Adrenal gland (tissue), 12 donors: Measurements from ENCODE around the gene CTDSP2. TPM values are rescaled to one million over a fixed set of nuclear protein-coding genes. Genes with fewer than 3 reads are reported as not detected.

Experiments used
- DNase-seq, 7 donors: peaks; one replicate each; pipeline ENCODE4 v3.0.0-alpha.2; 2019 to 2020
- H3K27ac ChIP-seq, 5 donors: fragments of 200-600 bp; sonication (generic) in 4 of 5; 1 replicate in 3 of 5; 2 replicates in 2 of 5; pipeline versions ENCODE4 v1.5.1 to v1.8.0; 2016 to 2020; ENCODE audit warnings: mild to moderate bottlenecking in 1 of 5
- H3K27me3 ChIP-seq: fragments of 200-600 bp; 2 replicates; pipeline ENCODE4 v1.8.0; 2021
- H3K36me3 ChIP-seq, 2 donors: fragments of 200-600 bp; replicated peaks in 1 of 2; 1 replicate in 1 of 2; 2 replicates in 1 of 2; pipeline versions ENCODE4 v1.5.1 to v1.8.0; 2018 to 2022
- H3K4me1 ChIP-seq, 2 donors: fragments of 200-600 bp; replicated peaks in 1 of 2; 1 replicate in 1 of 2; 2 replicates in 1 of 2; pipeline versions ENCODE4 v1.5.1 to v1.8.0; 2018 to 2021
- H3K4me3 ChIP-seq, 4 donors: fragments of 200-600 bp; sonication (generic) in 3 of 4; one replicate each; pipeline ENCODE4 v1.5.1; 2016 to 2018
- H3K9me3 ChIP-seq, 3 donors: fragments of 200-600 bp; sonication (generic) in 1 of 3; replicated peaks in 1 of 3; 1 replicate in 2 of 3; 2 replicates in 1 of 3; pipeline versions ENCODE4 v1.5.1 to v1.8.0; 2016 to 2021
- CTCF ChIP-seq, 6 experiments: fragments of 450-650 bp in 4 of 6; fragments of 200-600 bp in 2 of 6; sonication (generic) in 1 of 6; IDR thresholded peaks; 1 replicate in 5 of 6; 2 replicates in 1 of 6; pipeline versions ENCODE4 v1.5.1 to v1.8.0; 2016 to 2021; ENCODE audit warnings: antibody characterized with exemption in 6 of 6, mild to moderate bottlenecking in 2 of 6, moderate library complexity in 1 of 6
- POLR2A ChIP-seq, 2 donors: fragments of 450-650 bp; IDR thresholded peaks; one replicate each; pipeline ENCODE4 v1.6.1; 2017; ENCODE audit warnings: antibody characterized with exemption in 2 of 2, mild to moderate bottlenecking in 2 of 2, moderate library complexity in 1 of 2
- WGBS, 4 donors: extraction: QIAGEN DNeasy Blood & Tissue Kit in 2 of 4; methylation state at CpG; one replicate each; pipeline versions ENCODE4 v1.1.5 to v1.1.7; 2013 to 2017; 5-methylcytosine and 5-hydroxymethylcytosine counted together
- intact Hi-C, 2 donors: fragments of 100-400 bp; cut with DNase I; formaldehyde crosslinking; loops; one replicate each; pipeline versions ENCODE4 v1.14.1 to v1.15.0; 2022 to 2023
- polyA plus RNA-seq, 3 donors: library from polyadenylated mRNA; stranded (reverse); fragments of 200-250 nt in 2 of 3; fragments of 350-450 nt in 1 of 3; fragmentation: Illumina TruSeq in 1 of 3; extraction: RNeasy Lipid Tissue Mini Kit (QIAGEN cat#74804) in 1 of 3; gene quantifications; one replicate each; pipeline ENCODE4 v1.2.3, GENCODE V29; 2013 to 2014
- total RNA-seq, 9 donors: library from RNA; depleted of rRNA in 4 of 9; stranded (reverse); fragments of >200 nt in 4 of 9; fragments of 120-200 nt in 1 of 9; fragmentation: NEBNext Ultra II Directional in 1 of 9; extraction: Animal tissue kit (Norgen Biotek cat#: 25700) in 1 of 9; gene quantifications; one replicate each; pipeline versions ENCODE4 v1.1.0 to v1.2.4, GENCODE V29; 2013 to 2023
- donor health status: healthy with polysubstance abuse.
- donor health status: Bipolar disorder and iron deficiency.
- donor health status: DM: yes; HTN: yes; CAD: no.
- donor health status: DM: no; HTN: no; CAD: no.
- donor health status: DM: no; HTN: no; CAD: no.
- donor health status: DM: yes; HTN: yes; CAD: no.

CTDSP2 gene
- total and polyA plus RNA-seq, 12 donors = 42.9 to 275 (median 192) TPM

- Histone ChIP-seq H3K9me3 (no peaks in the 10 kb centered on the region), H3K27me3 (no peaks in the 10 kb centered on the region), H3K36me3 (peaks cover 0 to 23% of the 10 kb centered on the region in 2 donors), H3K4me1 (peaks cover 7 to 15% of the 10 kb centered on the region in 2 donors), H3K27ac (peak overlapping the region in 1 of 5 donors; percentile 14), H3K4me3 (no peak overlapping the region)
- no peak for TF ChIP-seq CTCF (IDR thresholded peaks at IDR 0.05)
- TF ChIP-seq POLR2A (IDR thresholded peaks at IDR 0.05) = no peak
- DNase-seq = no peak
- intact Hi-C loops = no loop called here
- WGBS, 4 donors = 62 to 73% (median 65%) methylated on average over 2 of the region's 2 CpGs
Observed at GRCh38 chr12:57781801-57782200, 64.7 kb downstream of the CTDSP2 start.

DNA sequence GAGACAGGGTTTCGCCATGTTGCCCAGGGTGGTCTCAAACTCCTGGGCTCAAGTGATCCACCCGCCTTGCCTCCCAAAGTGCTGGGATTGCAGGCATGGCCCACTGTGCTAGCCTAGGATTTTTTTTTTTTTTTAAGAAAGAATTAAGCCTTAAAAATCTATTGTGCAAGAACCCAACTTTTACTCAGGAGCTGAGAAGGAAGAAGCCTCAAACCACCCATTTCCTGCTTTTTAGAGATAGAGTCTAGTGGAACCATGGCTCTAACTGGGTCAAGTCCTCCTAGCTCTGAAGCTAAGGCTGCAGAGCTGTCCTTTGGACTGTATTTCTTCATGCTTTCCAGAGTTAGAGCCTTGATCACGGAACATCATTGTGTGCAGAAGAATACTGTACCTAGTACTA, 65.3 kb downstream of the CTDSP2 start:
- DNase-seq = no peak
- TF ChIP-seq CTCF (IDR thresholded peaks at IDR 0.05) = no peak
- peaks cover 0 to 17% of the 10 kb centered on the region in 2 donors for H3K36me3 ChIP-seq
- no peak overlapping the region for H3K27ac ChIP-seq
- peaks cover 7 to 15% of the 10 kb centered on the region in 2 donors for H3K4me1 ChIP-seq
- no peak overlapping the region for H3K4me3 ChIP-seq
- H3K9me3 ChIP-seq = no peaks in the 10 kb centered on the region
- intact Hi-C loops = no loop called here
- no peaks in the 10 kb centered on the region for H3K27me3 ChIP-seq
- WGBS, 4 donors = 89 to 96% (median 91%) methylated on average over 3 of the region's 3 CpGs

DNA sequence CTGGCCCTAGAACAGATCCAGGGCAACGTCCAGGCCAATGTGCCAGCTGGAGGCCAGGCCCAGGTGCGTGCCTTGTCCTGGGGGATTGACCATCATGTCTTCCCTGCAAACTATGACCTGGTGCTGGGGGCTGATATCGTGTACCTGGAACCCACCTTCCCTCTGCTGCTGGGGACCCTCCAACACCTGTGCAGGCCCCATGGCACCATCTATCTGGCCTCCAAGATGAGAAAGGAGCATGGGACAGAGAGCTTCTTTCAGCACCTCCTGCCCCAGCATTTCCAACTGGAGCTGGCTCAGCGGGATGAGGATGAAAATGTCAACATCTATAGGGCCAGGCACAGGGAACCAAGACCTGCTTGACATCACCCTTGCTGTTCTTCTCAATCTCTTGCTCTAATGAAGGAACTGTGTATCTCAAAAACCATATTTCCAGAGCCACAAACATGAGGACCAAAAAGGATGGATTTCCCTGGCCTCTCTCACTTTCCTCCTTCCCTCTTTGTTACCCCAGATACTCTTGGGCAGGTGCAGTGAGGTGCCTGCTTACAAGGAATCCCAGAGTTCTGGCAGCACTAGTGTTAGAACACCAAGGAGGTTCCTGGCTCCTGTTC, 66.1 kb downstream of the CTDSP2 start:
- intact Hi-C loops = no loop called here
- Histone ChIP-seq H3K4me1 (peaks cover 7 to 15% of the 10 kb centered on the region in 2 donors), H3K27ac (no peak overlapping the region), H3K36me3 (peaks cover 0 to 9% of the 10 kb centered on the region in 2 donors), H3K27me3 (no peaks in the 10 kb centered on the region), H3K4me3 (no peak overlapping the region), H3K9me3 (no peaks in the 10 kb centered on the region)
- WGBS, 4 donors = 93 to 100% (median 97%) methylated on average over 1 to 4 of the region's 4 CpGs
- DNase-seq = no peak
- TF ChIP-seq CTCF (IDR thresholded peaks at IDR 0.05) = no peak
- no peak for TF ChIP-seq POLR2A (IDR thresholded peaks at IDR 0.05)

DNA sequence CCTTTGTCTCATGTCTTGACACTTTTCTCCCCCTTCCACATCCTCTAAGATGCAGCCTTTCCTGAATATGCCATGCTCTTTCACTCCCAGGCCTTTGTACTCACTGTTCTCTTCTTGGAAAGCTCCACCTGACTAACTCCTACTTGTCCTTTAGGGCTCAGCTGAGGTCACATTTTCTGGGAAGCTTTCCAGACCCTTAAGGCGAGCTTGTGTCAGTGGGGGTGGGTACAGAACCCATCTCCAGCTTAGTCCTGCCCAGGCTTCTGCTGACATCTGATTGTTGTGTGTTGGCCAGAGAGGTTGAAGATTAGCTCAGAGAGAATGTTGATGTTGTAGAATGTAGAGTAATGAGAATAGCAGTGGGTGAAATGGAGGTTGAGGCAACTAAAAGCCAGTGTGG, 66.8 kb downstream of the CTDSP2 start:
- 24 to 67% (median 46%) methylated on average over 1 of the region's 1 CpG for WGBS, 4 donors
- Histone ChIP-seq H3K4me3 (no peak overlapping the region), H3K27ac (no peak overlapping the region), H3K36me3 (peaks cover 0 to 5% of the 10 kb centered on the region in 2 donors), H3K4me1 (peaks cover 7 to 15% of the 10 kb centered on the region in 2 donors), H3K27me3 (no peaks in the 10 kb centered on the region), H3K9me3 (no peaks in the 10 kb centered on the region)
- intact Hi-C loops = no loop called here
- peak in 1 of 7 donors; percentile 28 for DNase-seq
- TF ChIP-seq POLR2A (IDR thresholded peaks at IDR 0.05) (no peak), CTCF (IDR thresholded peaks at IDR 0.05) (no peak)
